ENCODE results near the gene KCNH1. TPM values are rescaled to one million over a fixed set of nuclear protein-coding genes. Genes with fewer than 3 reads are reported as not detected.

Gene KCNH1
- total RNA-seq, 1 experiment from 2014 or later, result not detected

DNA sequence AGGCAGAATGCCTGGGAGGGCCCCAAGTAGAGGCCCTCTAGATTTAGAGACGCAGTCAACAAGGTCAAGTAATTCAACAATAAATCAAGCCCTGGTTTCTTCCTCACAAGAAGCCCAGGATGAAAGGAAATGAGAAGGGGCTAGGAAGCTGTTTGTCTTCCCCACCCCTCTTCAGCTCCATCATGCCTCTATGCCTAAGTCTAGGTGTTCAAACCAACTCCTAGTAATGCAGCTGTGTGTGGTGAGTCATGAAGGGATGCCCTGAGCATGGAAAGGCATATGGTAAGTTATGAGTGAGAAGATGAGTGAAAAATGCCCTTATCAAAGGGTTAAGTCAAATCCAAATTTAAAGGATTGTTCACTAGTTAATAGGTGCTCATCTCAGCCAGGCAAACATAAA is 339.5 kb downstream of the KCNH1 start:
- Histone ChIP-seq H3K9me3 (no peaks in the 10 kb centered on the region), H3K27me3 (replicated peaks; ENCODE audit: control insufficient read depth, insufficient read depth, low read length) (no peaks in the 10 kb centered on the region), H3K4me3 (ENCODE audit: low read depth, low read length) (no peak overlapping the region), H3K36me3 (ENCODE audit: control insufficient read depth, insufficient read depth, low read length) (no peaks in the 10 kb centered on the region), H3K4me1 (peaks cover 18% of the 10 kb centered on the region)
- TF ChIP-seq, protein P1, sequence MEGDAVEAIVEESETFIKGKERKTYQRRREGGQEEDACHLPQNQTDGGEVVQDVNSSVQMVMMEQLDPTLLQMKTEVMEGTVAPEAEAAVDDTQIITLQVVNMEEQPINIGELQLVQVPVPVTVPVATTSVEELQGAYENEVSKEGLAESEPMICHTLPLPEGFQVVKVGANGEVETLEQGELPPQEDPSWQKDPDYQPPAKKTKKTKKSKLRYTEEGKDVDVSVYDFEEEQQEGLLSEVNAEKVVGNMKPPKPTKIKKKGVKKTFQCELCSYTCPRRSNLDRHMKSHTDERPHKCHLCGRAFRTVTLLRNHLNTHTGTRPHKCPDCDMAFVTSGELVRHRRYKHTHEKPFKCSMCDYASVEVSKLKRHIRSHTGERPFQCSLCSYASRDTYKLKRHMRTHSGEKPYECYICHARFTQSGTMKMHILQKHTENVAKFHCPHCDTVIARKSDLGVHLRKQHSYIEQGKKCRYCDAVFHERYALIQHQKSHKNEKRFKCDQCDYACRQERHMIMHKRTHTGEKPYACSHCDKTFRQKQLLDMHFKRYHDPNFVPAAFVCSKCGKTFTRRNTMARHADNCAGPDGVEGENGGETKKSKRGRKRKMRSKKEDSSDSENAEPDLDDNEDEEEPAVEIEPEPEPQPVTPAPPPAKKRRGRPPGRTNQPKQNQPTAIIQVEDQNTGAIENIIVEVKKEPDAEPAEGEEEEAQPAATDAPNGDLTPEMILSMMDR (IDR thresholded peaks at IDR 0.05; ENCODE audit: insufficient read depth in 1 of 2, low read depth in 1 of 2, low read length in 1 of 2, severe bottlenecking in 1 of 2, unreplicated experiment in 1 of 2), result no peak
- intact Hi-C loops (cut with micrococcal nuclease; ENCODE audit: unreplicated experiment), result no loop called here
- H3K27ac Mint-ChIP-seq (ENCODE audit: unreplicated experiment), result no peak overlapping the region
- peaks cover 12% of the 10 kb centered on the region for H3K9me3 Mint-ChIP-seq (ENCODE audit: unreplicated experiment)
- H3K4me3 Mint-ChIP-seq (ENCODE audit: unreplicated experiment), result no peak overlapping the region
- POLR2A ChIA-PET, result no interaction called here
- H3K27me3 Mint-ChIP-seq (ENCODE audit: insufficient read depth, unreplicated experiment), result peaks cover 6% of the 10 kb centered on the region
- CTCF ChIA-PET, result no interaction called here
- DNase-seq, result no peak
- peaks cover 11% of the 10 kb centered on the region for H3K4me1 Mint-ChIP-seq (ENCODE audit: low read depth, unreplicated experiment)
- BruUV-seq (replicated peaks), result no TSS peak
- H3K36me3 Mint-ChIP-seq (ENCODE audit: insufficient read depth, unreplicated experiment), result no peaks in the 10 kb centered on the region

DNA sequence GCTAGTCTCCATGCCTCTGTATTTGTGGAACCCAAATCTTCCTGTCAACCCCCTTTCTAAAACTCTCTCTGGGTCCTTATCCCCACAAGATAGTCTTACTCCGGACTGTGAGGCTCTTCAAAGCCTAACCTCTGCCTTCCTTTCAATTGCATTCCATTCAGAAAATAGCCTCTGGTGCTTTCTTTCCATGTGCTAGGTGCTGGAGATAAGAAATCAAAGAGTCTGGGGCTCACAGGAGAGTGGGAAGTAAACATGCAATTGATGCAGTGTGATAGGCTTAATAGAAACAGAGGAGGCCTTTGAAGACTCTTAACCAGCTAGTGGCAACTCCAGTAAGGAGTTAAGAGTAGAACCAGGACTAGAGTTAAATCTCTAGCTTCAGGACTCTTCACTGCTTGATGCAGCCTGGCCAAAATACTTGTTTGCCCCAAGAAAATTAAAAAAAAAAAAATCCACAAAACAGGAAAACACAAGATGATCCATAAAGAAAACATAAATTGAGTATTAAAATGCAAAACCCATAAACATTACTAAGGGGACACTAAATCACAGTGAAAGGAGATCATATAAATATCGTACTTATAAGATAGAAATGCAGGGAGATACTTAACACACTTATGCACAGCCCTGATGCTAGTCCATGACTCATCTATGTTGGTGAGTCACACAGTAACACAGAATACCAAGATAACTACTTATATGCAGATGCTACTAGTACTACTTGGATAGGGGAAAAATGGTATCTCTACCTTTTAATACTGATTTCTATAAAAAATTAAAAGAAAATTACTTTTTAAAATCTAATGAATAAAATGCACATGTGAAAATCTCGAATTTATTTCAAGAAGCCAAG is 341.5 kb downstream of the KCNH1 start:
- Histone ChIP-seq H3K4me1 (peaks cover 18% of the 10 kb centered on the region), H3K36me3 (ENCODE audit: control insufficient read depth, insufficient read depth, low read length) (no peaks in the 10 kb centered on the region), H3K9me3 (no peaks in the 10 kb centered on the region), H3K4me3 (ENCODE audit: low read depth, low read length) (no peak overlapping the region), H3K27me3 (replicated peaks; ENCODE audit: control insufficient read depth, insufficient read depth, low read length) (no peaks in the 10 kb centered on the region)
- H3K4me3 Mint-ChIP-seq (ENCODE audit: unreplicated experiment), result peak overlapping the region; percentile 46
- H3K36me3 Mint-ChIP-seq (ENCODE audit: insufficient read depth, unreplicated experiment), result no peaks in the 10 kb centered on the region
- TF ChIP-seq, protein P1 (IDR thresholded peaks at IDR 0.05; ENCODE audit: insufficient read depth in 1 of 2, low read depth in 1 of 2, low read length in 1 of 2, severe bottlenecking in 1 of 2, unreplicated experiment in 1 of 2), result no peak
- intact Hi-C loops (cut with micrococcal nuclease; ENCODE audit: unreplicated experiment), result no loop called here
- no TSS peak for BruUV-seq (replicated peaks)
- ChIA-PET POLR2A (no interaction called here), CTCF (no interaction called here)
- H3K27me3 Mint-ChIP-seq (ENCODE audit: insufficient read depth, unreplicated experiment), result peaks cover 6% of the 10 kb centered on the region
- H3K9me3 Mint-ChIP-seq (ENCODE audit: unreplicated experiment), result peaks cover 12% of the 10 kb centered on the region
- H3K4me1 Mint-ChIP-seq (ENCODE audit: low read depth, unreplicated experiment), result peaks cover 11% of the 10 kb centered on the region
- peak in 1 of 2 experiments; percentile 32 for DNase-seq
- peak overlapping the region; percentile 49 for H3K27ac Mint-ChIP-seq (ENCODE audit: unreplicated experiment)

DNA sequence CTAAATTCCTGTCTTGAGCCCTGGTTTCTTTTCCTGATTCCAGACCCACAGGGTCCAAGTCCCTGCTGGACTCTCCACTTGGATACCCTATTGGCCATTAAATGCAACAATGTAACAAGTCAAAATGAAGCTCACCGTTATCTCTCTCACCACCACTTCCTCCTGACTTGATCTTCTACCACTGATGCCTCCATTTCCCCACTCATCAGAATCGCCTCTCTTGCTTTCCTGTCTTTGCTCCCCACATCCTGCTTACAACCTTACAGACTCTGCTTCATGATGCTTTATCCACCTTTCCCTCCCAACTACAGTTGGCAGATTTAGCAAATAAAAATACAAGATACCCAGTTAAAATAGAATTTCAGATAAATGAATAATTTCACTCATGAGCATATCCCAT is 343.8 kb downstream of the KCNH1 start:
- no peak overlapping the region for H3K4me3 ChIP-seq (ENCODE audit: low read depth, low read length)
- H3K4me3 Mint-ChIP-seq (ENCODE audit: unreplicated experiment), result no peak overlapping the region
- CTCF ChIA-PET, result no interaction called here
- POLR2A ChIA-PET, result no interaction called here
- TF ChIP-seq, protein P1 (IDR thresholded peaks at IDR 0.05; ENCODE audit: insufficient read depth in 1 of 2, low read depth in 1 of 2, low read length in 1 of 2, severe bottlenecking in 1 of 2, unreplicated experiment in 1 of 2), result no peak
- H3K36me3 Mint-ChIP-seq (ENCODE audit: insufficient read depth, unreplicated experiment), result no peaks in the 10 kb centered on the region
- H3K9me3 ChIP-seq, result no peaks in the 10 kb centered on the region
- H3K4me1 Mint-ChIP-seq (ENCODE audit: low read depth, unreplicated experiment), result peaks cover 11% of the 10 kb centered on the region
- no peaks in the 10 kb centered on the region for H3K36me3 ChIP-seq (ENCODE audit: control insufficient read depth, insufficient read depth, low read length)
- no TSS peak for BruUV-seq (replicated peaks)
- DNase-seq, result no peak
- H3K27me3 Mint-ChIP-seq (ENCODE audit: insufficient read depth, unreplicated experiment), result peaks cover 7% of the 10 kb centered on the region
- H3K27me3 ChIP-seq (replicated peaks; ENCODE audit: control insufficient read depth, insufficient read depth, low read length), result no peaks in the 10 kb centered on the region
- H3K4me1 ChIP-seq, result peaks cover 18% of the 10 kb centered on the region
- intact Hi-C loops (cut with micrococcal nuclease; ENCODE audit: unreplicated experiment), result no loop called here
- H3K27ac Mint-ChIP-seq (ENCODE audit: unreplicated experiment), result no peak overlapping the region
- peaks cover 12% of the 10 kb centered on the region for H3K9me3 Mint-ChIP-seq (ENCODE audit: unreplicated experiment)
